SK-N-SH (cell line): Measurements from ENCODE around the gene RAB3GAP2. TPM values are rescaled to one million over a fixed set of nuclear protein-coding genes. Genes with fewer than 3 reads are reported as not detected.

Experiments used
- CTCF ChIA-PET: fragments of 300-600, 350-600 bp; formaldehyde crosslinking; extraction: SDS; loops from one replicate; lab custom pipeline; 2021; lab: Yijun Ruan, JAX
- POLR2A ChIA-PET: fragments of 350-600 bp; sonication (Branson Sonifier 250); formaldehyde crosslinking; extraction: SDS; loops from one replicate; lab custom pipeline; 2020; ENCODE audit warnings: antibody characterized with exemption, inconsistent platforms; lab: Yijun Ruan, JAX
- DNase-seq: peaks from one replicate; pipeline ENCODE4 v3.0.0; 2012
- H2AFZ ChIP-seq: fragments of 200-600 bp; sonication (generic); 2 replicates; pipeline ENCODE4 v1.8.1; 2016; ENCODE audit warnings: antibody characterized with exemption, mild to moderate bottlenecking, low read depth
- H3F3A ChIP-seq: fragments of 200-600 bp; sonication (generic); replicated peaks from 2 replicates; pipeline ENCODE3; 2016; ENCODE audit warnings: antibody characterized with exemption, mild to moderate bottlenecking; ENCODE audit not compliant: insufficient read depth
- H3K27ac ChIP-seq, 2 experiments: fragments of 200-500 bp in 1 of 2; fragments of 200-600 bp in 1 of 2; sonication (Bioruptor generic) in 1 of 2; sonication (generic), shearing (Covaris generic) in 1 of 2; 2 replicates each; pipeline versions ENCODE4 v1.5.1 to v1.6.1; 2014 to 2016; ENCODE audit warnings: low read depth in 2 of 2, inconsistent platforms in 1 of 2, low read length in 1 of 2, mild to moderate bottlenecking in 1 of 2, mixed read lengths in 1 of 2
- H3K27me3 ChIP-seq: fragments of 200-600 bp; sonication (generic), shearing (Covaris generic); 2 replicates; pipeline ENCODE4 v1.6.1; 2016; ENCODE audit warnings: mixed run types; ENCODE audit not compliant: insufficient read depth
- H3K36me3 ChIP-seq, 2 experiments: fragments of 200-500 bp in 1 of 2; fragments of 200-600 bp in 1 of 2; sonication (Bioruptor generic) in 1 of 2; sonication (generic) in 1 of 2; replicated peaks in 1 of 2; 2 replicates each; pipeline versions ENCODE3 to v1.5.1; 2014 to 2016; ENCODE audit warnings: low read length in 1 of 2, mild to moderate bottlenecking in 1 of 2; ENCODE audit not compliant: insufficient read depth in 2 of 2, control insufficient read depth in 1 of 2
- H3K4me1 ChIP-seq, 2 experiments: fragments of 200-500 bp in 1 of 2; fragments of 200-600 bp in 1 of 2; sonication (Bioruptor generic) in 1 of 2; sonication (generic), shearing (Covaris generic) in 1 of 2; 2 replicates each; pipeline versions ENCODE4 v1.5.1 to v1.6.1; 2014 to 2016; ENCODE audit warnings: low read depth in 1 of 2, low read length in 1 of 2, mixed run types in 1 of 2; ENCODE audit not compliant: insufficient read depth in 2 of 2, control insufficient read depth in 1 of 2
- H3K4me2 ChIP-seq: fragments of 200-600 bp; sonication (generic), shearing (Covaris generic); 2 replicates; pipeline ENCODE4 v1.6.1; 2017; ENCODE audit warnings: mixed run types
- H3K4me3 ChIP-seq, 2 experiments: fragments of 200-500 bp in 1 of 2; fragments of 200-600 bp in 1 of 2; sonication (Bioruptor generic) in 1 of 2; sonication (generic), shearing (Covaris generic) in 1 of 2; 2 replicates each; pipeline versions ENCODE4 v1.5.1 to v1.8.1; 2014 to 2016; ENCODE audit warnings: low read depth in 2 of 2, inconsistent platforms in 1 of 2, low read length in 1 of 2, mild to moderate bottlenecking in 1 of 2, mixed read lengths in 1 of 2, moderate library complexity in 1 of 2
- H3K79me2 ChIP-seq: fragments of 200-600 bp; sonication (generic); 2 replicates; pipeline ENCODE4 v1.8.1; 2017; ENCODE audit warnings: mild to moderate bottlenecking; ENCODE audit not compliant: insufficient read depth
- H3K9ac ChIP-seq: fragments of 200-600 bp; sonication (generic); 2 replicates; pipeline ENCODE4 v1.6.1; 2017; ENCODE audit warnings: mixed run types
- H3K9me2 ChIP-seq: fragments of 200-600 bp; sonication (generic); 2 replicates; pipeline ENCODE4 v1.6.1; 2017; ENCODE audit warnings: mixed run types
- H3K9me3 ChIP-seq: fragments of 200-600 bp; sonication (generic); 2 replicates; pipeline ENCODE4 v1.6.1; 2017; ENCODE audit warnings: mixed run types, mild to moderate bottlenecking, moderate library complexity
- H4K20me1 ChIP-seq: fragments of 200-600 bp; sonication (generic); 2 replicates; pipeline ENCODE4 v1.6.1; 2017; ENCODE audit warnings: mild to moderate bottlenecking, mixed run types; ENCODE audit not compliant: insufficient read depth
- CHD2 ChIP-seq: fragments of 150-350 bp; IDR thresholded peaks from 2 replicates; pipeline ENCODE4 v1.6.1; 2018; ENCODE audit warnings: low read length; ENCODE audit not compliant: partially characterized antibody
- ELF1 ChIP-seq: IDR thresholded peaks from 2 replicates; pipeline ENCODE4 v1.4.0; 2012
- FOSL2 ChIP-seq: IDR thresholded peaks from 2 replicates; pipeline ENCODE4 v1.4.0; 2012; ENCODE audit warnings: low read depth, mild to moderate bottlenecking, moderate library complexity, borderline replicate concordance
- FOXM1 ChIP-seq: IDR thresholded peaks from 2 replicates; pipeline ENCODE4 v1.4.0; 2012; ENCODE audit warnings: low read depth, mild to moderate bottlenecking
- GABPA ChIP-seq: IDR thresholded peaks from 2 replicates; pipeline ENCODE4 v1.4.0; 2012; ENCODE audit warnings: low read depth, mild to moderate bottlenecking
- IRF3 ChIP-seq: fragments of 150-350 bp; IDR thresholded peaks from 2 replicates; pipeline ENCODE4 v1.6.1; 2016; ENCODE audit warnings: mild to moderate bottlenecking, low read depth, low read length
- JUND ChIP-seq: IDR thresholded peaks from 2 replicates; pipeline ENCODE4 v1.4.0; 2012
- MAX ChIP-seq: IDR thresholded peaks from 2 replicates; pipeline ENCODE4 v1.4.0; 2012; ENCODE audit warnings: low read depth
- MEF2A ChIP-seq: IDR thresholded peaks from 2 replicates; pipeline ENCODE4 v1.4.0; 2012; ENCODE audit warnings: low read depth, borderline replicate concordance
- MXI1 ChIP-seq: IDR thresholded peaks from 2 replicates; pipeline ENCODE4 v1.6.1; 2012; ENCODE audit warnings: mild to moderate bottlenecking, low read depth, low read length, improper control_type of control experiment
- NRF1 ChIP-seq: IDR thresholded peaks from 2 replicates; pipeline ENCODE4 v1.6.1; 2012; ENCODE audit warnings: low read depth, mild to moderate bottlenecking, low read length
- RAD21 ChIP-seq: IDR thresholded peaks from 2 replicates; pipeline ENCODE4 v1.6.1; 2012; ENCODE audit warnings: mild to moderate bottlenecking, low read length
- RCOR1 ChIP-seq: fragments of 150-350 bp; IDR thresholded peaks from 2 replicates; pipeline ENCODE4 v1.6.1; 2017; ENCODE audit warnings: antibody characterized with exemption, low read length
- SMC3 ChIP-seq: IDR thresholded peaks from 2 replicates; pipeline ENCODE4 v1.6.1; 2012; ENCODE audit warnings: low read depth, low read length, improper control_type of control experiment
- USF1 ChIP-seq: IDR thresholded peaks from 2 replicates; pipeline ENCODE4 v1.4.0; 2012; ENCODE audit warnings: low read depth, borderline replicate concordance
- YY1 ChIP-seq: IDR thresholded peaks from 2 replicates; pipeline ENCODE4 v1.4.0; 2012; ENCODE audit warnings: low read depth, mild to moderate bottlenecking
- polyA plus RNA-seq, 3 experiments: library from polyadenylated mRNA; depleted of rRNA; stranded (reverse); fragments of >200 nt; gene quantifications; 2 replicates each; pipeline ENCODE4 v1.2.3, GENCODE V29; 2012
- TF ChIP-seq, protein P1 (sequence below): IDR thresholded peaks from 2 replicates; pipeline ENCODE4 v1.4.0; 2012; ENCODE audit warnings: low read depth, borderline replicate concordance
- TF ChIP-seq, protein P2 (sequence below): fragments of 200-600 bp; sonication (generic); IDR thresholded peaks from 2 replicates; pipeline ENCODE4 v1.6.1; 2017; ENCODE audit warnings: antibody characterized with exemption, mild to moderate bottlenecking, moderate library complexity

Gene RAB3GAP2
- polyA plus RNA-seq, 1 of the 3 experiments (the other 2 are of a cell fraction) = 9.3 TPM

DNA sequence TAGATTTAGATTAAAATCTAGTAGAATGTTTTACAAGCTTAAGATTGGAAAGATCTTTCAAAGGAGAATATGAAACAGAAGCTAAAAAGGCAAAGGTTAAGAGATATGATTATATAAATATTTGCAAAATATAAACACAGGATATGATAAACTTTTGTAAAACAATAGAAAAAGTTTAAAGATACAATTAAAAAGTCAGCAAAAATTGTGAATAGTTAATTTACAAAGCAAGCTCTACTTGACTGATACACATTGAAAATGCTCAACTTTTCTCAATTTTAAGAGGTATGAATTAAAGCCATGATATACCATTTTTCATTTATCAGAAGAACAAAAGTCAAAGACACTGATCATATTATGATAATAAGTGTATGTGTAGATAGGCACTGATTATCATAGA lies 21.0 kb downstream of the RAB3GAP2 start:
- no peaks in the 10 kb centered on the region for H3K4me1 ChIP-seq
- no peaks in the 10 kb centered on the region for H4K20me1 ChIP-seq
- H3K27me3 ChIP-seq = no peaks in the 10 kb centered on the region
- peaks cover 18 to 46% of the 10 kb centered on the region in 2 experiments for H3K36me3 ChIP-seq
- TF ChIP-seq JUND (no peak), RCOR1 (no peak), MEF2A (no peak), CHD2 (no peak), MXI1 (no peak), SMC3 (no peak), USF1 (no peak)
- no peak overlapping the region for H3K27ac ChIP-seq
- no peak overlapping the region for H2AFZ ChIP-seq
- H3K9ac ChIP-seq = no peak overlapping the region
- POLR2A ChIA-PET = no interaction called here
- peaks cover 4% of the 10 kb centered on the region; the same call in 1 of the 2 replicates for H3K9me3 ChIP-seq
- peaks cover 43% of the 10 kb centered on the region for H3K79me2 ChIP-seq
- H3K4me3 ChIP-seq = no peak overlapping the region
- DNase-seq = no peak
- no peak overlapping the region for H3K4me2 ChIP-seq
- peaks cover 7% of the 10 kb centered on the region for H3F3A ChIP-seq
- CTCF ChIA-PET = no interaction called here
- no peaks in the 10 kb centered on the region for H3K9me2 ChIP-seq

- Histone ChIP-seq H3K27me3 (no peaks in the 10 kb centered on the region), H3K9me3 (peaks cover 4% of the 10 kb centered on the region; the same call in 1 of the 2 replicates), H3F3A (peaks cover 7% of the 10 kb centered on the region), H3K36me3 (peaks cover 18 to 46% of the 10 kb centered on the region in 2 experiments), H2AFZ (no peak overlapping the region), H3K4me3 (no peak overlapping the region), H4K20me1 (no peaks in the 10 kb centered on the region), H3K9me2 (no peaks in the 10 kb centered on the region), H3K27ac (no peak overlapping the region), H3K4me1 (no peaks in the 10 kb centered on the region), H3K9ac (no peak overlapping the region), H3K79me2 (peaks cover 42% of the 10 kb centered on the region), H3K4me2 (no peak overlapping the region)
- CTCF ChIA-PET = interaction anchor here (0.6 kb wide), 1 partner anchor 46 kb away, joined by 3 read pairs; no protein-coding TSS in a partner anchor
- POLR2A ChIA-PET = no interaction called here
- DNase-seq = no peak
- TF ChIP-seq FOXM1 (no peak), ELF1 (no peak), IRF3 (no peak), NRF1 (no peak), MAX (no peak), RAD21 (no peak), USF1 (no peak), YY1 (no peak), FOSL2 (no peak), RCOR1 (no peak), GABPA (no peak)
- TF ChIP-seq, protein P1, sequence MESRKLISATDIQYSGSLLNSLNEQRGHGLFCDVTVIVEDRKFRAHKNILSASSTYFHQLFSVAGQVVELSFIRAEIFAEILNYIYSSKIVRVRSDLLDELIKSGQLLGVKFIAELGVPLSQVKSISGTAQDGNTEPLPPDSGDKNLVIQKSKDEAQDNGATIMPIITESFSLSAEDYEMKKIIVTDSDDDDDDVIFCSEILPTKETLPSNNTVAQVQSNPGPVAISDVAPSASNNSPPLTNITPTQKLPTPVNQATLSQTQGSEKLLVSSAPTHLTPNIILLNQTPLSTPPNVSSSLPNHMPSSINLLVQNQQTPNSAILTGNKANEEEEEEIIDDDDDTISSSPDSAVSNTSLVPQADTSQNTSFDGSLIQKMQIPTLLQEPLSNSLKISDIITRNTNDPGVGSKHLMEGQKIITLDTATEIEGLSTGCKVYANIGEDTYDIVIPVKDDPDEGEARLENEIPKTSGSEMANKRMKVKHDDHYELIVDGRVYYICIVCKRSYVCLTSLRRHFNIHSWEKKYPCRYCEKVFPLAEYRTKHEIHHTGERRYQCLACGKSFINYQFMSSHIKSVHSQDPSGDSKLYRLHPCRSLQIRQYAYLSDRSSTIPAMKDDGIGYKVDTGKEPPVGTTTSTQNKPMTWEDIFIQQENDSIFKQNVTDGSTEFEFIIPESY = no peak
- TF ChIP-seq, protein P2, sequence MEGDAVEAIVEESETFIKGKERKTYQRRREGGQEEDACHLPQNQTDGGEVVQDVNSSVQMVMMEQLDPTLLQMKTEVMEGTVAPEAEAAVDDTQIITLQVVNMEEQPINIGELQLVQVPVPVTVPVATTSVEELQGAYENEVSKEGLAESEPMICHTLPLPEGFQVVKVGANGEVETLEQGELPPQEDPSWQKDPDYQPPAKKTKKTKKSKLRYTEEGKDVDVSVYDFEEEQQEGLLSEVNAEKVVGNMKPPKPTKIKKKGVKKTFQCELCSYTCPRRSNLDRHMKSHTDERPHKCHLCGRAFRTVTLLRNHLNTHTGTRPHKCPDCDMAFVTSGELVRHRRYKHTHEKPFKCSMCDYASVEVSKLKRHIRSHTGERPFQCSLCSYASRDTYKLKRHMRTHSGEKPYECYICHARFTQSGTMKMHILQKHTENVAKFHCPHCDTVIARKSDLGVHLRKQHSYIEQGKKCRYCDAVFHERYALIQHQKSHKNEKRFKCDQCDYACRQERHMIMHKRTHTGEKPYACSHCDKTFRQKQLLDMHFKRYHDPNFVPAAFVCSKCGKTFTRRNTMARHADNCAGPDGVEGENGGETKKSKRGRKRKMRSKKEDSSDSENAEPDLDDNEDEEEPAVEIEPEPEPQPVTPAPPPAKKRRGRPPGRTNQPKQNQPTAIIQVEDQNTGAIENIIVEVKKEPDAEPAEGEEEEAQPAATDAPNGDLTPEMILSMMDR = no peak
Observed at GRCh38 chr1:220250681-220251080, 21.6 kb downstream of the RAB3GAP2 start.
